Breast epithelium (tissue), 4 donors: ENCODE measurements around the gene HLA-B. TPM values are rescaled to one million over a fixed set of nuclear protein-coding genes. Genes with fewer than 3 reads are reported as not detected.

Source experiments
- DNase-seq, 2 donors: peaks; one replicate each; pipeline ENCODE4 v3.0.0-alpha.2; 2019; ENCODE audit warnings: low spot score in 2 of 2
- H3K27ac ChIP-seq, 2 donors: fragments of 200-600 bp; sonication (generic) in 1 of 2; one replicate each; pipeline ENCODE4 v1.5.1; 2016 to 2019; ENCODE audit warnings: mild to moderate bottlenecking in 1 of 2
- H3K27me3 ChIP-seq, 2 donors: fragments of 200-600 bp; sonication (generic) in 1 of 2; one replicate each; pipeline versions ENCODE4 v1.5.1 to v1.6.0; 2017 to 2019; ENCODE audit warnings: control low read depth in 1 of 2, mild to moderate bottlenecking in 1 of 2
- H3K36me3 ChIP-seq: fragments of 200-600 bp; one replicate; pipeline ENCODE4 v1.5.1; 2019
- H3K4me1 ChIP-seq, 2 donors: fragments of 200-600 bp; sonication (generic); one replicate each; pipeline ENCODE4 v1.5.1; 2016 to 2019; ENCODE audit warnings: control low read depth in 1 of 2
- H3K4me3 ChIP-seq, 3 donors: fragments of 200-600 bp; sonication (generic); 1 replicate in 2 of 3; 2 replicates in 1 of 3; pipeline ENCODE4 v1.5.1; 2016 to 2019; ENCODE audit warnings: mild to moderate bottlenecking in 3 of 3, moderate library complexity in 2 of 3
- H3K9me3 ChIP-seq, 2 donors: fragments of 200-600 bp; sonication (generic) in 1 of 2; one replicate each; pipeline ENCODE4 v1.5.1; 2016 to 2019; ENCODE audit warnings: control low read depth in 1 of 2
- CTCF ChIP-seq, 3 donors: fragments of 450-650 bp; IDR thresholded peaks; one replicate each; pipeline ENCODE4 v1.5.1; 2016 to 2017; ENCODE audit warnings: antibody characterized with exemption in 3 of 3, mild to moderate bottlenecking in 3 of 3, moderate library complexity in 3 of 3
- POLR2A ChIP-seq: fragments of 450-650 bp; IDR thresholded peaks from one replicate; pipeline ENCODE4 v1.6.1; 2016; ENCODE audit warnings: antibody characterized with exemption, mild to moderate bottlenecking, moderate library complexity
- POLR2AphosphoS5 ChIP-seq, 3 donors: sonication (generic); formaldehyde crosslinking; IDR thresholded peaks; one replicate each; pipeline ENCODE4 v1.6.1; 2017; ENCODE audit warnings: antibody characterized with exemption in 3 of 3
- intact Hi-C: fragments of 100-400 bp; cut with DNase I; formaldehyde crosslinking; loops from one replicate; pipeline ENCODE4 v1.15.1; 2023; ENCODE audit warnings: low total_unique reads
- total RNA-seq, 3 donors: library from RNA; depleted of rRNA; stranded (reverse); fragments of >200 nt; gene quantifications; one replicate each; pipeline ENCODE4 v1.1.0, GENCODE V29; 2016

HLA-B gene
- total RNA-seq, 3 donors from 2014 or later, result 532 to 813 (median 727) TPM

- no peaks in the 10 kb centered on the region for H3K4me1 ChIP-seq
- intact Hi-C loops, result no loop called here
Measured at GRCh38 chr6:31359581-31359980, 2.6 kb upstream of the HLA-B start.

GRCh38 chr6:31358302-31358701, 1.3 kb upstream of the HLA-B start:
- Histone ChIP-seq H3K36me3 (no peaks in the 10 kb centered on the region), H3K27ac (no peak overlapping the region), H3K9me3 (no peaks in the 10 kb centered on the region), H3K4me1 (no peaks in the 10 kb centered on the region), H3K27me3 (no peaks in the 10 kb centered on the region), H3K4me3 (no peak overlapping the region)
- intact Hi-C loops, result no loop called here
- TF ChIP-seq POLR2AphosphoS5 (IDR thresholded peaks at IDR 0.05), result no peak
- TF ChIP-seq CTCF (IDR thresholded peaks at IDR 0.05), result no peak
- no peak for TF ChIP-seq POLR2A
- no peak for DNase-seq

More at GRCh38 chr6:31359581-31359980, 2.6 kb upstream of the HLA-B start:
- no peaks in the 10 kb centered on the region for H3K27me3 ChIP-seq
- H3K36me3 ChIP-seq, result no peaks in the 10 kb centered on the region
- H3K9me3 ChIP-seq, result no peaks in the 10 kb centered on the region
- TF ChIP-seq CTCF (IDR thresholded peaks at IDR 0.05), result no peak
- DNase-seq, result no peak
- no peak overlapping the region for H3K4me3 ChIP-seq
- no peak overlapping the region for H3K27ac ChIP-seq

GRCh38 chr6:31357886-31358285, 907 bp upstream of the HLA-B start:
- no peaks in the 10 kb centered on the region for H3K4me1 ChIP-seq
- DNase-seq, result no peak
- H3K4me3 ChIP-seq, result peak overlapping the region in 1 of 3 donors; percentile 80
- no peaks in the 10 kb centered on the region for H3K27me3 ChIP-seq
- TF ChIP-seq POLR2A, result no peak
- no peak for TF ChIP-seq CTCF (IDR thresholded peaks at IDR 0.05)
- TF ChIP-seq POLR2AphosphoS5 (IDR thresholded peaks at IDR 0.05), result no peak
- no peaks in the 10 kb centered on the region for H3K36me3 ChIP-seq
- intact Hi-C loops, result no loop called here
- no peaks in the 10 kb centered on the region for H3K9me3 ChIP-seq
- peak overlapping the region in 1 of 2 donors; percentile 93 for H3K27ac ChIP-seq

- DNase-seq, result no peak
Measured at GRCh38 chr6:31356216-31356945, 598 bp downstream of the HLA-B start.

More at GRCh38 chr6:31356216-31356945, 598 bp downstream of the HLA-B start:
- Histone ChIP-seq H3K4me3 (peak overlapping the region; percentile 68 to 80 (median 71)), H3K27me3 (no peaks in the 10 kb centered on the region), H3K36me3 (no peaks in the 10 kb centered on the region), H3K4me1 (no peaks in the 10 kb centered on the region), H3K9me3 (no peaks in the 10 kb centered on the region), H3K27ac (peak overlapping the region; percentile 77 to 93)
- no peak for TF ChIP-seq POLR2AphosphoS5 (IDR thresholded peaks at IDR 0.05)
- TF ChIP-seq CTCF (IDR thresholded peaks at IDR 0.05), result no peak
- TF ChIP-seq POLR2A, result no peak
- intact Hi-C loops, result no loop called here
